SW480 (cell line): Measurements from ENCODE around the gene FAM237A.

Experiments used
- DNase-seq: peaks from one replicate; pipeline ENCODE4 v3.0.0-alpha.2; 2016; ENCODE audit warnings: low spot score

Gene FAM237A

GRCh38 chr2:206642075-206643025, at the start of gene FAM237A:
Gene FAM237A (plus strand): TSS chr2:206642487. CDS start chr2:206644237, 1,750 bp downstream.
- no peak for DNase-seq

- no peak for DNase-seq
Measured at GRCh38 chr2:206597717-206598218, 44.5 kb upstream of the FAM237A start.

- DNase-seq: no peak
Measured at GRCh38 chr2:206603243-206603642, 39.0 kb upstream of the FAM237A start.

GRCh38 chr2:206610451-206610850, 31.8 kb upstream of the FAM237A start:
- no peak for DNase-seq

DNA sequence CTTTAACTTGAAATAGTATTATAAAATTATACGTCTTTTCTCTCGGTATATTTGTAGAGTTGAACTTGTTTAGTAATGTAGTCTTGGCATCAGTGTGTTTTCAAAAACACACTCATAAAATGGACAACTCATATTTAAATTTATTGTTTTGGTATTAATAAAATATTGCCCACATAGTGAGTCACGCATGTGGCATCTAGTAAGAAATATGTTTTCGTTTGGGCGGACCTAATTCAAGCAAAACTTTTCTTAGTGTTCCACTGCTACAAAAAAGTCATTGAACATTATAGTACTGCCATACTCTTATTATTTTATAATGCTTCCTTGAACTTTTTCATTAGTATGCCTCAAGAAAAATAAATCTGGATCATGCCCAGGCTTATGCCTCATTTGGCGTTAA, 31.1 kb upstream of the FAM237A start:
- DNase-seq: no peak

DNA sequence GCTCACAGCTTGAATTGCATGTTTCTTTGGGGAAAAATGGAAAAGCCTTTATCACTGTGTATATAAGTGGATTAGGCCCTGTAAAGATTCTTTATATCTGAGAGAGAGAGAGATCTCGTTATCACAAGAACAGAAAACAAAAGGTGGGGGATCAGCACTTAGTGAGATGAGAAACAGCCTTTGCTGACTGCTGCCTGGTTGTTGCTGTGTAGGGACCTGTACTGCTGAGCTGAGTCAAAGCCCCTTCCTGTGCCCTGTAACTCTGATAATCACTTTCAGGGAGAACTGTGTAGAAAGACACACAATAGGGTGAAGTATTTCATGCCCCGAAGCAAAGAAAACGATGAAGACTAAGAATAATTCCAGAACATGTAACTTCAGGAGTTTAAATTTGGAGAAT, 30.6 kb upstream of the FAM237A start:
- DNase-seq: no peak

- DNase-seq: no peak
Measured at GRCh38 chr2:206614811-206615210, 27.5 kb upstream of the FAM237A start.

GRCh38 chr2:206615417-206616089, 26.7 kb upstream of the FAM237A start:
- no peak for DNase-seq

DNA sequence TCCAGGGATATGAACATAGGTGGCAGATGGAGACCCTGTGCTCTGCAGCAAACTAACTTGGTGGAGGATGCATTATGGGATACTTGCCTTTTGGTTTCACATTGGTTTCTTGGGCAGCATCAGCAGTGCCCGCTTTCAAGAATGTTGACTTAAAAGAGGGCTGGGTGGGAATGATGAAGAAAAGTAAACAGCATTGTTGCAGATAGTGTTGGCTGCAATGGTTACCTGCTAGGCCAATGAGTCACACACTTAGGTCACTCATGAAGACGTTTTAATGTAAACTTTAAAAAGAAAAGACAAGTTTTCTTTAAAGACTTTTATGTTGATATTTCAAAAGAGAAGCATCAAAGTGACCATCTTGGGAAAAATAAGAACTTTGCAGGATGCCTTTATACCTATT, 26.1 kb upstream of the FAM237A start:
- no peak for DNase-seq

DNA sequence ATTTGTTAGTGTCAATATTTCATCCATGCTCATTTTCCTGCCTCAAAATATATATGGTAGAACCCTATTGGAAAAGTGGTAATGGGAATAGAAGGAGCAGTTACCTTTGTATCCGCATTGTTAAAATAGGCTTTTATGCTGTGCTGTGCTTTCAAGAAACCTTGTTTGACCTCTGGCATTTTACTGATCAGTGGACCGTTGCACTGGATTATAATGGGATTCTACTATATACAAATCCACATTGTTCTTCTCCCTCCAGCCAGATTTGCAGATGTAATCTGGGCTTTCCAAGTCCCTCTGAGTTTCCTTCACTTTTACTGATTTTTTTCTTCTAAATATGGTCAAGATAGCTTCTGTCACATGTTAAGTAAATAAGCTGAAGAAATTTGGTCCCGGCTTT, 23.3 kb upstream of the FAM237A start:
- no peak for DNase-seq

DNA sequence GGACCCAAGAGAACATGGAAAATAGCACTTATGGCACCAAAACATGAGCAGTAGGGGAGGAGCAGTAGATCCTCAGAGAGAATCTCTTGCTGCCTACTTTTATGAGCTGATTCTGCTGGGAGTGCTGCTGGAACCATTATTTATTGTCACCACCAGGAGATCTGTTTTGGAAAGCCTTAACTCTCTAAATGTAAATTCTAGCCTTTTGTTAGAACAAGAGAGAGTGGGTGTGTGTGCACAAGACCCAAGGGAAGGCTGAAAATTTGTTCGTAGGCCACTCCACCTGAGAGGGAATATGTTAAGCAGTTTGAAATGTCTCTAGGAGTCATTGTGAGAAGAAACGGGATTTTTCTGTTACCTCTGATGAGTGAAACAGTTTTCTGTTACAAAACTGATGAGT, 16.2 kb upstream of the FAM237A start:
- no peak for DNase-seq

GRCh38 chr2:206627632-206628031, 14.7 kb upstream of the FAM237A start:
- DNase-seq: no peak

- DNase-seq: no peak
Measured at GRCh38 chr2:206631340-206631739, 10.9 kb upstream of the FAM237A start.

DNA sequence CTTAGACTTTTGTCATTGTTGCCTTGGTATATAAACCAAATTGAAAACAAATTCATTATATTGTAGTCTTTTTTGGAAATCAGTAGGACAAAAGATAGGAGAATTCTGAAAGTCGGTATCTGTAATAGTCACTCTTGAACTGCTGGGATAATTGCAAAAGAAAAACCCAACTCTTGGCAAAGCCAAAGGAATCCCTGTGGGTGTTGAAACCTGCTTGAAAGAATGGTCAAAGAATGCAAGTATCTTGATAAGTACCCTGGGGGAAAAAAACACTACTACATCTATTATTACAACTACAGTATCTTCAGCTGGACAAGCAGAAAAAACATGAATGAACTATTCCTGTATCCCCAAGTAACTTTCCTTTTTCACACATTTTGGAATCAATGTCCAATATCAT, 7.3 kb upstream of the FAM237A start:
- no peak for DNase-seq

DNA sequence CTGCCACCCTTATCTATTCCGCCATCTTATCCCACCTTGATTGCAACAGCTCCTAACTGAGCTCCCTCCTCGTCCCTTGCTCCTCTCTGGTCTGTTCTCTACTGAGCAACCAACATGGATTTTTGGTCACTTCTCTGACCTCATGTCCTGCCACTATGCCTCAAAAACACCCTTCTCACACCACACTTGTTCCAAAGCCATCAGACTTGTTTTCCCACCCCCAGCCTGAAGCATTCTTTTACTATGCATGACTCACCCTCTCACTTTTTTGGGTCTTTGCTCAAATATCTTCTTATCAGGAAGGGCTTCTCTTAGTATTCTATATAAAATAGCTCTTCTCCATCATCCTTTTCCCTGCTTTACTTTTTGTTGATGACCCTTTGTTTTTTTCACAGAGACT, 2.7 kb upstream of the FAM237A start:
- DNase-seq: no peak

- DNase-seq: no peak
Measured at GRCh38 chr2:206641226-206641625, 1.1 kb upstream of the FAM237A start.

DNA sequence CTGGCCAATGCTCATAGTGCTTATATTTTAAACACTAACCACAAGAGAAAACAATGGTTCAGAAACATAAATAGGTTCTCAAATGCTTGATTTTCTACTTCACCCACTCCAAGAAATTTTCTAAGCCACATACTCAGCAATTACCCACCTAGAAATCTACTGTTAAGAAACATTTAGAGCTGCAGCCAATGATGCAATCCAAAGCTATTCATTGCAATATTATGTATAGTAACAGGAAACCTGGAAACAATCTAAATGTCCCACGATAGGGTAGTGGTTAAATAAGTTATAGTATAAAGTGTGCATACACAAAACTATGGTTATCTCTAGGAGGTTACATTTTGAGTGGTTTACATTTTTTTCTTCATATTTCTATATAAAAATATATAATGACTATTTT, 5.7 kb downstream of the FAM237A start:
- DNase-seq: peak; percentile 14

GRCh38 chr2:206657087-206657486, 14.8 kb downstream of the FAM237A start:
- DNase-seq: no peak

GRCh38 chr2:206665251-206665650, 23.0 kb downstream of the FAM237A start:
- DNase-seq: no peak

- DNase-seq: no peak
Measured at GRCh38 chr2:206670531-206671319, 28.4 kb downstream of the FAM237A start.

GRCh38 chr2:206683546-206683945, 41.3 kb downstream of the FAM237A start:
- DNase-seq: no peak

DNA sequence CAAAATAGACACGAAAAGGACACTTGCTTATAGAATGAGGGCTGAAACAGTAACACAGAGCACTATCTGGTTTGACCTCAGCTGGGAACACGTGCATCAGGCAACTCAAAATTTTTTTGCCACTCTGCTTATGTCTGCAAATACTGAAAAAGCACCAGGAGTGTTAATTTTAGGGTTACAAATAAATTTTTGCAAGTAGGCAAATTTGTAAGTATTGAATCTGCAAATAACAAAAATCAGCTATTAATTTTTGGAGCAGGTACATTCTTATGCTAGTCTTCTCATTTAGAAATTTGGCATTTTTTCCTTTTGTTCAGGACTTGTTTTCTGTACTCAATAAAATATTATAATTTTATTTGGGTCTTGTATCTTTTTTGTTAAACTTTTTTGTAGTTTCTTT, 46.2 kb downstream of the FAM237A start:
- DNase-seq: no peak
